SK-N-SH treated with all-trans-retinoic acid at 6 μM for 48 hours (cell line): Measurements from ENCODE around the gene PABPC4L.

ENCODE experiments used
- ARNTL ChIP-seq: fragments of 450-650 bp; formaldehyde crosslinking; IDR thresholded peaks from 2 replicates; pipeline ENCODE4 v1.5.0; 2020; ENCODE audit warnings: low read depth, mild to moderate bottlenecking, moderate library complexity, borderline replicate concordance
- BACH2 ChIP-seq: fragments of 250-450 bp; sonication (Bioruptor Pico); IDR thresholded peaks from 2 replicates; pipeline ENCODE4 v1.9.0; 2021; ENCODE audit warnings: mild to moderate bottlenecking, borderline replicate concordance
- CSRNP3 ChIP-seq: fragments of 250-450 bp; sonication (Bioruptor Pico); IDR thresholded peaks from 2 replicates; pipeline ENCODE4 v1.5.1; 2021; ENCODE audit warnings: mild to moderate bottlenecking, moderate library complexity
- ESRRG ChIP-seq: fragments of 250-450 bp; sonication (Bioruptor Pico); IDR thresholded peaks from 2 replicates; pipeline ENCODE4 v1.6.1; 2021; ENCODE audit warnings: mild to moderate bottlenecking
- GLIS3 ChIP-seq: fragments of 250-450 bp; sonication (Bioruptor Pico); IDR thresholded peaks from 2 replicates; pipeline ENCODE4 v1.5.0; 2020; ENCODE audit warnings: mild to moderate bottlenecking, moderate library complexity
- TOX ChIP-seq: fragments of 250-450 bp; sonication (Bioruptor Pico); IDR thresholded peaks from 2 replicates; pipeline ENCODE4 v1.8.0; 2021; ENCODE audit warnings: mild to moderate bottlenecking, moderate library complexity, borderline replicate concordance
- ZFP30 ChIP-seq: fragments of 450-650 bp; formaldehyde crosslinking; IDR thresholded peaks from 2 replicates; pipeline ENCODE4 v1.5.0; 2022; ENCODE audit warnings: mild to moderate bottlenecking, moderate library complexity
- TF ChIP-seq, protein P1 (sequence below): fragments of 250-450 bp; sonication (Bioruptor Pico); IDR thresholded peaks from 2 replicates; pipeline ENCODE4 v1.8.0; 2020; ENCODE audit warnings: mild to moderate bottlenecking, moderate library complexity, borderline replicate concordance
- TF ChIP-seq, protein P2 (sequence below): fragments of 250-450 bp; sonication (Bioruptor Pico); IDR thresholded peaks from 2 replicates; pipeline ENCODE4 v1.8.0; 2021; ENCODE audit warnings: low read depth, mild to moderate bottlenecking, moderate library complexity, borderline replicate concordance

DNA sequence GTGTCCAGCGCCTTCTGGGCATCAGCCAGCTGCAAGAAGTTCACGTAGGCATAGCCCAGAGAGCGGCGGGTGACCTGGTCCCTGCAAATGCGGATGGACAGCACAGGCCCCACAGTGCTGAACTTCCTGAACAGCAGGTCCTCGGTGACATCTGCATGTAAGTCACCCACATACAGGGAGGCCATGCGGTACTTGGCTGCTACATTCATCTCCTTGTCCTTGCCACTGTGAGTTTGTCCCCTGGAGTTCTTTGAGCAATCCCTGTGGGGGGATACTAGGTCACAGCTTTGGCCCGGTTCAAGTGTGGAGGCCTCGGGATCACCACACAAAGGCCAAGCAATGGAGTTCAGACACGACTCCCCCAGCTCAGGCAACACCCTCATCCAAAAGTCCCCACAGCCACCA lies 776 bp downstream of the PABPC4L start:
- TF ChIP-seq ZFP30 (CRISPR knock-in tag), result no peak
- TF ChIP-seq TOX (CRISPR knock-in tag), result no peak
- no peak for TF ChIP-seq ESRRG
- TF ChIP-seq BACH2 (CRISPR knock-in tag), result no peak
- TF ChIP-seq, protein P1, sequence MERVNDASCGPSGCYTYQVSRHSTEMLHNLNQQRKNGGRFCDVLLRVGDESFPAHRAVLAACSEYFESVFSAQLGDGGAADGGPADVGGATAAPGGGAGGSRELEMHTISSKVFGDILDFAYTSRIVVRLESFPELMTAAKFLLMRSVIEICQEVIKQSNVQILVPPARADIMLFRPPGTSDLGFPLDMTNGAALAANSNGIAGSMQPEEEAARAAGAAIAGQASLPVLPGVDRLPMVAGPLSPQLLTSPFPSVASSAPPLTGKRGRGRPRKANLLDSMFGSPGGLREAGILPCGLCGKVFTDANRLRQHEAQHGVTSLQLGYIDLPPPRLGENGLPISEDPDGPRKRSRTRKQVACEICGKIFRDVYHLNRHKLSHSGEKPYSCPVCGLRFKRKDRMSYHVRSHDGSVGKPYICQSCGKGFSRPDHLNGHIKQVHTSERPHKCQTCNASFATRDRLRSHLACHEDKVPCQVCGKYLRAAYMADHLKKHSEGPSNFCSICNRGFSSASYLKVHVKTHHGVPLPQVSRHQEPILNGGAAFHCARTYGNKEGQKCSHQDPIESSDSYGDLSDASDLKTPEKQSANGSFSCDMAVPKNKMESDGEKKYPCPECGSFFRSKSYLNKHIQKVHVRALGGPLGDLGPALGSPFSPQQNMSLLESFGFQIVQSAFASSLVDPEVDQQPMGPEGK (CRISPR knock-in tag), result no peak
- no peak for TF ChIP-seq GLIS3 (CRISPR knock-in tag)
- no peak for TF ChIP-seq ARNTL (CRISPR knock-in tag)
- TF ChIP-seq, protein P2, sequence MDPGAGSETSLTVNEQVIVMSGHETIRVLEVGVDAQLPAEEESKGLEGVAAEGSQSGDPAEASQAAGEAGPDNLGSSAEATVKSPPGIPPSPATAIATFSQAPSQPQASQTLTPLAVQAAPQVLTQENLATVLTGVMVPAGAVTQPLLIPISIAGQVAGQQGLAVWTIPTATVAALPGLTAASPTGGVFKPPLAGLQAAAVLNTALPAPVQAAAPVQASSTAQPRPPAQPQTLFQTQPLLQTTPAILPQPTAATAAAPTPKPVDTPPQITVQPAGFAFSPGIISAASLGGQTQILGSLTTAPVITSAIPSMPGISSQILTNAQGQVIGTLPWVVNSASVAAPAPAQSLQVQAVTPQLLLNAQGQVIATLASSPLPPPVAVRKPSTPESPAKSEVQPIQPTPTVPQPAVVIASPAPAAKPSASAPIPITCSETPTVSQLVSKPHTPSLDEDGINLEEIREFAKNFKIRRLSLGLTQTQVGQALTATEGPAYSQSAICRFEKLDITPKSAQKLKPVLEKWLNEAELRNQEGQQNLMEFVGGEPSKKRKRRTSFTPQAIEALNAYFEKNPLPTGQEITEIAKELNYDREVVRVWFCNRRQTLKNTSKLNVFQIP (CRISPR knock-in tag), result no peak
- TF ChIP-seq CSRNP3 (CRISPR knock-in tag), result no peak
